ENCODE results near the gene CLDN18. TPM values are rescaled to one million over a fixed set of nuclear protein-coding genes. Genes with fewer than 3 reads are reported as not detected.

CLDN18 gene
- total RNA-seq, 1 donor = not detected

- no peak overlapping the region for H3K4me3 ChIP-seq (ENCODE audit: low read depth, low read length)
- no peak for DNase-seq (ENCODE audit: low read depth)
- TF ChIP-seq, protein P1, sequence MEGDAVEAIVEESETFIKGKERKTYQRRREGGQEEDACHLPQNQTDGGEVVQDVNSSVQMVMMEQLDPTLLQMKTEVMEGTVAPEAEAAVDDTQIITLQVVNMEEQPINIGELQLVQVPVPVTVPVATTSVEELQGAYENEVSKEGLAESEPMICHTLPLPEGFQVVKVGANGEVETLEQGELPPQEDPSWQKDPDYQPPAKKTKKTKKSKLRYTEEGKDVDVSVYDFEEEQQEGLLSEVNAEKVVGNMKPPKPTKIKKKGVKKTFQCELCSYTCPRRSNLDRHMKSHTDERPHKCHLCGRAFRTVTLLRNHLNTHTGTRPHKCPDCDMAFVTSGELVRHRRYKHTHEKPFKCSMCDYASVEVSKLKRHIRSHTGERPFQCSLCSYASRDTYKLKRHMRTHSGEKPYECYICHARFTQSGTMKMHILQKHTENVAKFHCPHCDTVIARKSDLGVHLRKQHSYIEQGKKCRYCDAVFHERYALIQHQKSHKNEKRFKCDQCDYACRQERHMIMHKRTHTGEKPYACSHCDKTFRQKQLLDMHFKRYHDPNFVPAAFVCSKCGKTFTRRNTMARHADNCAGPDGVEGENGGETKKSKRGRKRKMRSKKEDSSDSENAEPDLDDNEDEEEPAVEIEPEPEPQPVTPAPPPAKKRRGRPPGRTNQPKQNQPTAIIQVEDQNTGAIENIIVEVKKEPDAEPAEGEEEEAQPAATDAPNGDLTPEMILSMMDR (IDR thresholded peaks at IDR 0.05; ENCODE audit: insufficient read depth, low read length) = no peak
These were observed 56.0 kb downstream of the CLDN18 start for GRCh38 chr3:138065949-138066348.

DNA sequence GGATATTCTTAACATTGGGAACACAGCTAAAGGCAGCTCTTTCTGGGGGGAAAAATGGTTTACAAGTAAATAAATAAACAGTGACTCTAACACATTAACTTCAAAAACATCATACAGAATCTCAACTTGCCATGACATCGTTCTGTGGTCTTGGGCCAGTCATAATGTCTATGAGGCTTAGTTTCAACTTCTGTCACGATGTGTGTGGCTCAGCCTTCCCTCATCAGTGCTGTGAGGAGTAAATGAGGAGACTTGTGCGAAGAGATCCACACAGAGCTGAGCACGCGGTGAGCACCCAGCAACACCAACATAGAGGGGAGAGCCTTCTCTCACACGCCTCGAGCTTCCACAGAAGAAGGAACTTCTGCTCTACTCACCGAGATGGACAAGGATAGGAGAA is 56.4 kb downstream of the CLDN18 start:
- no peak for DNase-seq (ENCODE audit: low read depth)
- TF ChIP-seq, protein P1 (IDR thresholded peaks at IDR 0.05; ENCODE audit: insufficient read depth, low read length) = no peak
- no peak overlapping the region for H3K4me3 ChIP-seq (ENCODE audit: low read depth, low read length)

DNA sequence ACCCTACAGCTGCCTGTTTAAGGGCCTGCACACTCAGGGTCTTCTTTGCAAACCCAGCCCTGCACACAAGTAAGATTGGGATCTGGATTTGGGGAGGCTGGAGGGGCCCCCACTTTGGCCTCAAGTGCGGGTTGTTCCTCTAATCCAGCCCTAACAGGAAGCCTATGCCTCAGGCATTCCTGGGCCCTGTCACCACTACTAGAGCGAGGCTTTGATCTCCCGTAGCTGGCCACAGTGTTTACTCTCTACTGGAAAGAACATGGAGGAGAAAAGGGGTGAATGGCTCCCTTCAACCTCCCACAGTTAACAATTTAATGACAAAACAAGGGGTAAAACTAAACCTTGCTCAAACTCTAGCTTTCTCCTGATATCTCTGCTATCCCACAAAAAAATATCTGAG is 57.0 kb downstream of the CLDN18 start:
- DNase-seq (ENCODE audit: low read depth) = no peak
- H3K4me3 ChIP-seq (ENCODE audit: low read depth, low read length) = no peak overlapping the region
- TF ChIP-seq, protein P1 (IDR thresholded peaks at IDR 0.05; ENCODE audit: insufficient read depth, low read length) = no peak

GRCh38 chr3:138068046-138068445 is 58.1 kb downstream of the CLDN18 start:
- TF ChIP-seq, protein P1 (IDR thresholded peaks at IDR 0.05; ENCODE audit: insufficient read depth, low read length) = no peak
- DNase-seq (ENCODE audit: low read depth) = no peak
- no peak overlapping the region for H3K4me3 ChIP-seq (ENCODE audit: low read depth, low read length)

DNA sequence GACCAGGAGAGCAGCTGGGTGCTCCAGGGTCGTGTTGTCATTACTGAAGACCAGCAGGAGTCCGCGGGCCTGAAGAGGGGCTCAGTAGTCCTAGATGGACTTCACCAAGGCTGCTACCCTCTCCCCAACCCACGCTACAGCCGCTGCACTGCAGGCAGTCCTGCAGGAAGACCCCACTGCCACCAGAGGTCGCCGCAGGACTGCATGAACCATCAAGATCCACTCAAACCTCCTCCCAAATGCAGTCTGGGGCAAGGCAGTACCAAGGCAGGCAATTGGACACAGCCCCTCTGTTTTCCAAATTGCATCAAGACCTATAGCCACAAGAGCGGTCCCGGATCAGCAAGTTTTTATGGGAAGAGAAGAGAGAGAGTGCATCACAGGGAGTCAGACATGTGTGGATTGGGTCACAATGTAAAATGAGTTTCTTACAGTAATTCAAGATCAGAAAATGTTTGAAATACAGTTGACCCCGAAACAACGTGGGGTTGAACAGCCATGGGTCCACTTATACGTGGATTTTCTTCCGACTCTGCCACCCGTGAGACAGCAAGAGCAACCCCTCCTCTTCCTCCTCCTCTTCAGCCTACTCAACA is 58.7 kb downstream of the CLDN18 start:
- peak; percentile 86 for DNase-seq (ENCODE audit: low read depth)
- TF ChIP-seq, protein P1 (IDR thresholded peaks at IDR 0.05; ENCODE audit: insufficient read depth, low read length) = peak; percentile 99
- H3K4me3 ChIP-seq (ENCODE audit: low read depth, low read length) = no peak overlapping the region

- TF ChIP-seq, protein P1 (IDR thresholded peaks at IDR 0.05; ENCODE audit: insufficient read depth, low read length) = no peak
These were observed 60.0 kb downstream of the CLDN18 start for GRCh38 chr3:138070006-138070405.

DNA sequence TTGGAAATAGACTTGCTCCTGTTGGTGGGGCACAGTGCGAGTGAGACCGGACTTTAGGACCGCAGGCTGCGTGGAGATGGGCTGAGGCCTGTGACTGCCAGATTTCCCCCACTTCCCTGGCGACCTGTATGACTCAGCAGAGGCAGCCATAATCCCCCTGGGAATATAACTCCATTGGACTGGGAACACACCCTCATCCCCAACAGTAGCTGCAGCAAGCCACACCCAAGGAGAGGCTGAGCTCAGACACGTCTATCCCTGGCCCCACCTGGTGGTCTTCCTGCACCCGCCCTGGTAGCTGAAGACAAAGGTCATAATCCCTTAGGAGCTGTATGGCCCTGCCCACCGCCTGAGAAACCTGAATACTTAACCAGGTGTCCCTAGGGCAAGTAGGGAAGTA is 62.8 kb downstream of the CLDN18 start:
- no peak for DNase-seq (ENCODE audit: low read depth)
- TF ChIP-seq, protein P1 (IDR thresholded peaks at IDR 0.05; ENCODE audit: insufficient read depth, low read length) = no peak
- no peak overlapping the region for H3K4me3 ChIP-seq (ENCODE audit: low read depth, low read length)

More at GRCh38 chr3:138070006-138070405, 60.0 kb downstream of the CLDN18 start:
- H3K4me3 ChIP-seq (ENCODE audit: low read depth, low read length) = no peak overlapping the region
- no peak for DNase-seq (ENCODE audit: low read depth)

Measured in fibroblast of the aortic adventitia (primary cell).